ENCODE data around the gene MACROD2. TPM values are rescaled to one million over a fixed set of nuclear protein-coding genes. Genes with fewer than 3 reads are reported as not detected.

Gene MACROD2
- total RNA-seq, 1 experiment from 2014 or later = 3.7 TPM

DNA sequence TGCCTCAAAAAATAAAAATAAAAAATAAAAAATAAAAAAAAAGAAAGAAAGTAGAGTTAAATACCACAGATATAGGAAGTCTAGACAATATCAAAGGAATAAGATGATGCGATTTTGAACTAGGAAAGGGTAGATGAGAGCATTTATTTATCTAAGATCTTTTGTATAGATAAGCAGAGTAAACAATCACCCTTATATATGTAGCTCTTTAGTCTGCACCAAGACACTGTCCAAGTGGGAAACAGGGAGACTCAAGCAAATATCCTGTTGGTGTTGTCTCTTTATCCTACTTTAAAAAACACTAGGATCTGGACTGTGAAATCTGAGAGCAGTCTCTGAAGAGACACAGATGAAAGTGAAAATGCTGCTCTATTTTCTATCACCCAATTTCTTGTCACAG, 929.1 kb downstream of the MACROD2 start:
- H2AFZ ChIP-seq (ENCODE audit: low read depth, low read length, poor library complexity, severe bottlenecking) = no peak overlapping the region
- no peaks in the 10 kb centered on the region for H3K36me3 ChIP-seq (ENCODE audit: control insufficient read depth in 1 of 2, insufficient read depth in 2 of 2, low read length in 2 of 2)
- H3K79me2 ChIP-seq (ENCODE audit: insufficient read depth, low read length) = no peaks in the 10 kb centered on the region
- ATAC-seq = no peak
- no peaks in the 10 kb centered on the region for H3K9me2 ChIP-seq (ENCODE audit: insufficient read depth)
- H4K20me1 ChIP-seq (ENCODE audit: insufficient read depth) = no peaks in the 10 kb centered on the region
- H3K4me2 ChIP-seq (ENCODE audit: low read length) = no peak overlapping the region
- no TSS peak for BruUV-seq (replicated peaks)
- DNase-seq (ENCODE audit: low read depth, low spot score) = no peak
- peaks cover 9 to 14% of the 10 kb centered on the region in 2 experiments; a peak in 2 of 4 replicates for H3K4me1 ChIP-seq (ENCODE audit: control insufficient read depth in 1 of 2, insufficient read depth in 2 of 2, low read length in 2 of 2)
- ChIA-PET RAD21 (ENCODE audit: low non-redundant PET in 1 of 2, low total read pairs in 2 of 2, uncharacterized antibody in 2 of 2, unreplicated experiment in 2 of 2) (no interaction called here), CTCF (no interaction called here), POLR2A (no interaction called here)
- intact Hi-C loops (cut with micrococcal nuclease) = no loop called here
- TF ChIP-seq YY1 (IDR thresholded peaks at IDR 0.05; ENCODE audit: extremely low read depth, insufficient replicate concordance, low read depth, low read length) (no peak), POLR2A (IDR thresholded peaks at IDR 0.05; ENCODE audit: borderline replicate concordance, extremely low read depth, insufficient read depth, insufficient read length) (no peak), RAD21 (IDR thresholded peaks at IDR 0.05; ENCODE audit: low read depth) (no peak), POLR2AphosphoS5 (IDR thresholded peaks at IDR 0.05; ENCODE audit: low read depth, low read length) (no peak), ELF1 (IDR thresholded peaks at IDR 0.05; ENCODE audit: borderline replicate concordance, low read depth) (no peak), SIN3A (IDR thresholded peaks at IDR 0.05; ENCODE audit: low read depth) (no peak), CEBPB (IDR thresholded peaks at IDR 0.05; ENCODE audit: low read depth) (no peak), EZH2 (IDR thresholded peaks at IDR 0.05) (no peak), JUND (IDR thresholded peaks at IDR 0.05) (no peak)
- TF ChIP-seq, protein P1, sequence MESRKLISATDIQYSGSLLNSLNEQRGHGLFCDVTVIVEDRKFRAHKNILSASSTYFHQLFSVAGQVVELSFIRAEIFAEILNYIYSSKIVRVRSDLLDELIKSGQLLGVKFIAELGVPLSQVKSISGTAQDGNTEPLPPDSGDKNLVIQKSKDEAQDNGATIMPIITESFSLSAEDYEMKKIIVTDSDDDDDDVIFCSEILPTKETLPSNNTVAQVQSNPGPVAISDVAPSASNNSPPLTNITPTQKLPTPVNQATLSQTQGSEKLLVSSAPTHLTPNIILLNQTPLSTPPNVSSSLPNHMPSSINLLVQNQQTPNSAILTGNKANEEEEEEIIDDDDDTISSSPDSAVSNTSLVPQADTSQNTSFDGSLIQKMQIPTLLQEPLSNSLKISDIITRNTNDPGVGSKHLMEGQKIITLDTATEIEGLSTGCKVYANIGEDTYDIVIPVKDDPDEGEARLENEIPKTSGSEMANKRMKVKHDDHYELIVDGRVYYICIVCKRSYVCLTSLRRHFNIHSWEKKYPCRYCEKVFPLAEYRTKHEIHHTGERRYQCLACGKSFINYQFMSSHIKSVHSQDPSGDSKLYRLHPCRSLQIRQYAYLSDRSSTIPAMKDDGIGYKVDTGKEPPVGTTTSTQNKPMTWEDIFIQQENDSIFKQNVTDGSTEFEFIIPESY (IDR thresholded peaks at IDR 0.05; ENCODE audit: extremely low read depth, insufficient replicate concordance, low read length) = no peak
- TF ChIP-seq, protein P2, sequence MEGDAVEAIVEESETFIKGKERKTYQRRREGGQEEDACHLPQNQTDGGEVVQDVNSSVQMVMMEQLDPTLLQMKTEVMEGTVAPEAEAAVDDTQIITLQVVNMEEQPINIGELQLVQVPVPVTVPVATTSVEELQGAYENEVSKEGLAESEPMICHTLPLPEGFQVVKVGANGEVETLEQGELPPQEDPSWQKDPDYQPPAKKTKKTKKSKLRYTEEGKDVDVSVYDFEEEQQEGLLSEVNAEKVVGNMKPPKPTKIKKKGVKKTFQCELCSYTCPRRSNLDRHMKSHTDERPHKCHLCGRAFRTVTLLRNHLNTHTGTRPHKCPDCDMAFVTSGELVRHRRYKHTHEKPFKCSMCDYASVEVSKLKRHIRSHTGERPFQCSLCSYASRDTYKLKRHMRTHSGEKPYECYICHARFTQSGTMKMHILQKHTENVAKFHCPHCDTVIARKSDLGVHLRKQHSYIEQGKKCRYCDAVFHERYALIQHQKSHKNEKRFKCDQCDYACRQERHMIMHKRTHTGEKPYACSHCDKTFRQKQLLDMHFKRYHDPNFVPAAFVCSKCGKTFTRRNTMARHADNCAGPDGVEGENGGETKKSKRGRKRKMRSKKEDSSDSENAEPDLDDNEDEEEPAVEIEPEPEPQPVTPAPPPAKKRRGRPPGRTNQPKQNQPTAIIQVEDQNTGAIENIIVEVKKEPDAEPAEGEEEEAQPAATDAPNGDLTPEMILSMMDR (IDR thresholded peaks at IDR 0.05 in 2 of 3, conservative IDR thresholded peaks at IDR 0.05 in 1 of 3; ENCODE audit: borderline replicate concordance in 1 of 3, insufficient read depth in 1 of 3, low read depth in 2 of 3, low read length in 2 of 3) = no peak
- H3K4me3 ChIP-seq (replicated peaks in 1 of 2; ENCODE audit: low read depth in 1 of 2, low read length in 2 of 2) = no peak overlapping the region
- H3K27ac ChIP-seq (ENCODE audit: low read depth, low read length) = no peak overlapping the region
- H3K27me3 ChIP-seq (ENCODE audit: insufficient read depth, low read length) = no peaks in the 10 kb centered on the region
- H3K9ac ChIP-seq (ENCODE audit: low read length) = no peak overlapping the region
- no peaks in the 10 kb centered on the region for H3K9me3 ChIP-seq (ENCODE audit: control insufficient read depth in 1 of 2, insufficient read depth in 1 of 2, low read depth in 1 of 2, low read length in 2 of 2)

All from HCT116 (cell line).